PC-3 (cell line): ENCODE data around the gene AGO3. TPM values are rescaled to one million over a fixed set of nuclear protein-coding genes. Genes with fewer than 3 reads are reported as not detected.

ENCODE experiments used
- ATAC-seq: fragments of 200-7000 bp; cut with Tn5 transposase; 2 replicates; pipeline ENCODE4 v1.9.1; 2020; ENCODE audit warnings: mild to moderate bottlenecking, moderate library complexity
- BruUV-seq: library from RNA; stranded (reverse); fragments of 400-500 nt; replicated peaks from 2 replicates; lab custom pipeline; 2021; lab: Mats Ljungman, UMichigan
- CTCF ChIA-PET: fragments of 300-600 bp; sonication (Branson Sonifier 250); formaldehyde crosslinking; loops from one replicate; lab custom pipeline; 2022; ENCODE audit warnings: antibody characterized with exemption; lab: Charles Lee
- POLR2A ChIA-PET: fragments of 300-600 bp; sonication (Branson Sonifier 250); formaldehyde crosslinking; loops from one replicate; lab custom pipeline; 2022; ENCODE audit warnings: antibody characterized with exemption; ENCODE audit not compliant: unreplicated experiment; lab: Charles Lee
- DNase-seq: peaks from one replicate; pipeline ENCODE4 v3.0.0-alpha.2; 2015
- H2AFZ ChIP-seq: fragments of 300-600 bp; sonication (generic); 2 replicates; pipeline ENCODE4 v1.6.0; 2016; ENCODE audit warnings: antibody characterized with exemption, low read length
- H3F3A ChIP-seq: fragments of 300-600 bp; sonication (generic); one replicate; pipeline ENCODE4 v1.6.0; 2017; ENCODE audit warnings: antibody characterized with exemption, low read length, control low read depth, mild to moderate bottlenecking; ENCODE audit not compliant: unreplicated experiment
- H3K27ac ChIP-seq: fragments of 300-600 bp; sonication (generic); 2 replicates; pipeline ENCODE4 v1.5.1; 2016; ENCODE audit warnings: mild to moderate bottlenecking, low read length
- H3K27me3 ChIP-seq: fragments of 300-600 bp; sonication (generic); 2 replicates; pipeline ENCODE4 v1.6.1; 2016; ENCODE audit warnings: low read length, mixed read lengths
- H3K36me3 ChIP-seq: fragments of 300-600 bp; sonication (generic); 2 replicates; pipeline ENCODE4 v1.6.1; 2016; ENCODE audit warnings: low read depth, mixed run types, low read length, mixed read lengths
- H3K4me1 ChIP-seq: fragments of 300-600 bp; sonication (generic); 2 replicates; pipeline ENCODE4 v1.5.1; 2016; ENCODE audit warnings: low read length; ENCODE audit not compliant: insufficient read depth
- H3K4me2 ChIP-seq: fragments of 300-600 bp; sonication (generic); 2 replicates; pipeline ENCODE4 v1.6.0; 2016; ENCODE audit warnings: low read length
- H3K4me3 ChIP-seq: fragments of 300-600 bp; sonication (generic); 2 replicates; pipeline ENCODE4 v1.5.1; 2016; ENCODE audit warnings: mild to moderate bottlenecking, low read length, mixed read lengths
- H3K79me2 ChIP-seq: fragments of 300-600 bp; sonication (generic); 2 replicates; pipeline ENCODE4 v1.6.1; 2017; ENCODE audit warnings: low read length, mixed read lengths
- H3K9ac ChIP-seq: fragments of 300-600 bp; sonication (generic); 2 replicates; pipeline ENCODE4 v1.6.0; 2016; ENCODE audit warnings: mild to moderate bottlenecking, low read length
- H3K9me2 ChIP-seq: fragments of 300-600 bp; sonication (generic); replicated peaks from 2 replicates; pipeline ENCODE4 v1.6.1; 2016; ENCODE audit warnings: mixed run types, low read length, mixed read lengths
- H3K9me3 ChIP-seq: fragments of 300-600 bp; sonication (generic); 2 replicates; pipeline ENCODE4 v1.6.1; 2016; ENCODE audit warnings: low read length, mixed read lengths
- H4K20me1 ChIP-seq: fragments of 300-600 bp; sonication (generic); 2 replicates; pipeline ENCODE4 v1.6.1; 2016; ENCODE audit warnings: low read length, mixed read lengths
- EZH2 ChIP-seq: fragments of 300-600 bp; sonication (generic); IDR thresholded peaks from one replicate; pipeline ENCODE4 v1.6.1; 2017; ENCODE audit warnings: antibody characterized with exemption, mild to moderate bottlenecking, low read length; ENCODE audit not compliant: unreplicated experiment
- EZH2phosphoT487 ChIP-seq: fragments of 300-600 bp; sonication (generic); IDR thresholded peaks from 2 replicates; pipeline ENCODE4 v1.6.1; 2018; ENCODE audit warnings: mild to moderate bottlenecking, antibody characterized with exemption, low read length, borderline replicate concordance
- intact Hi-C: fragments of 100-400 bp; cut with micrococcal nuclease; formaldehyde crosslinking; loops from 2 replicates; pipeline ENCODE4 v1.9.0; 2023
- total RNA-seq: library from RNA; depleted of rRNA; stranded (reverse); fragments of >200 nt; gene quantifications from 2 replicates; pipeline ENCODE4 v1.2.3, GENCODE V29; 2014
- TF ChIP-seq, protein P1 (sequence below): fragments of 300-600 bp; sonication (generic); conservative IDR thresholded peaks from 2 replicates; pipeline ENCODE4 v1.5.1; 2017; ENCODE audit warnings: antibody characterized with exemption, low read depth, mild to moderate bottlenecking, low read length

Gene AGO3
- total RNA-seq, 1 experiment from 2014 or later: 17.7 TPM

- intact Hi-C loops: no loop called here
- TF ChIP-seq EZH2phosphoT487 (no peak), EZH2 (no peak)
- TF ChIP-seq, protein P1, sequence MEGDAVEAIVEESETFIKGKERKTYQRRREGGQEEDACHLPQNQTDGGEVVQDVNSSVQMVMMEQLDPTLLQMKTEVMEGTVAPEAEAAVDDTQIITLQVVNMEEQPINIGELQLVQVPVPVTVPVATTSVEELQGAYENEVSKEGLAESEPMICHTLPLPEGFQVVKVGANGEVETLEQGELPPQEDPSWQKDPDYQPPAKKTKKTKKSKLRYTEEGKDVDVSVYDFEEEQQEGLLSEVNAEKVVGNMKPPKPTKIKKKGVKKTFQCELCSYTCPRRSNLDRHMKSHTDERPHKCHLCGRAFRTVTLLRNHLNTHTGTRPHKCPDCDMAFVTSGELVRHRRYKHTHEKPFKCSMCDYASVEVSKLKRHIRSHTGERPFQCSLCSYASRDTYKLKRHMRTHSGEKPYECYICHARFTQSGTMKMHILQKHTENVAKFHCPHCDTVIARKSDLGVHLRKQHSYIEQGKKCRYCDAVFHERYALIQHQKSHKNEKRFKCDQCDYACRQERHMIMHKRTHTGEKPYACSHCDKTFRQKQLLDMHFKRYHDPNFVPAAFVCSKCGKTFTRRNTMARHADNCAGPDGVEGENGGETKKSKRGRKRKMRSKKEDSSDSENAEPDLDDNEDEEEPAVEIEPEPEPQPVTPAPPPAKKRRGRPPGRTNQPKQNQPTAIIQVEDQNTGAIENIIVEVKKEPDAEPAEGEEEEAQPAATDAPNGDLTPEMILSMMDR: no peak
- Histone ChIP-seq H3K4me1 (no peaks in the 10 kb centered on the region), H3K4me2 (no peak overlapping the region), H3F3A (no peaks in the 10 kb centered on the region), H4K20me1 (no peaks in the 10 kb centered on the region), H3K36me3 (no peaks in the 10 kb centered on the region), H3K4me3 (no peak overlapping the region), H3K9ac (no peak overlapping the region), H3K27ac (no peak overlapping the region), H2AFZ (no peak overlapping the region), H3K9me3 (no peaks in the 10 kb centered on the region), H3K79me2 (no peaks in the 10 kb centered on the region), H3K9me2 (no peaks in the 10 kb centered on the region), H3K27me3 (no peaks in the 10 kb centered on the region)
- no peak for DNase-seq
- no TSS peak for BruUV-seq
- ChIA-PET CTCF (interaction anchor here (1.1 kb wide), 1 partner anchor 32 kb away, joined by 3 read pairs; no protein-coding TSS in a partner anchor), POLR2A (no interaction called here)
- ATAC-seq: no peak
Observed at GRCh38 chr1:36101546-36101945, 170.6 kb downstream of the AGO3 start.

- POLR2A ChIA-PET: no interaction called here
- no TSS peak for BruUV-seq
Observed at GRCh38 chr1:36106269-36106668, 175.4 kb downstream of the AGO3 start.

GRCh38 chr1:36107394-36107793 lies 176.5 kb downstream of the AGO3 start:
- Histone ChIP-seq H3K4me1 (peaks cover 14% of the 10 kb centered on the region), H3K4me2 (no peak overlapping the region), H4K20me1 (no peaks in the 10 kb centered on the region), H3K27ac (no peak overlapping the region), H2AFZ (no peak overlapping the region), H3K4me3 (no peak overlapping the region), H3K9me2 (no peaks in the 10 kb centered on the region), H3K36me3 (no peaks in the 10 kb centered on the region), H3K9me3 (no peaks in the 10 kb centered on the region), H3K9ac (no peak overlapping the region), H3K79me2 (no peaks in the 10 kb centered on the region), H3F3A (no peaks in the 10 kb centered on the region), H3K27me3 (no peaks in the 10 kb centered on the region)
- ChIA-PET POLR2A (no interaction called here), CTCF (interaction anchor here (0.7 kb wide), 1 partner anchor 26 kb away, joined by 11 read pairs; no protein-coding TSS in a partner anchor)
- TF ChIP-seq, protein P1: no peak
- no peak for TF ChIP-seq EZH2
- no peak for TF ChIP-seq EZH2phosphoT487
- DNase-seq: no peak
- no peak for ATAC-seq
- intact Hi-C loops: no loop called here
- BruUV-seq: no TSS peak

More at GRCh38 chr1:36106269-36106668, 175.4 kb downstream of the AGO3 start:
- Histone ChIP-seq H4K20me1 (no peaks in the 10 kb centered on the region), H3K4me2 (no peak overlapping the region), H3K27ac (no peak overlapping the region), H3K36me3 (no peaks in the 10 kb centered on the region), H3K79me2 (no peaks in the 10 kb centered on the region), H3K4me3 (no peak overlapping the region), H3K9me3 (no peaks in the 10 kb centered on the region), H3K27me3 (no peaks in the 10 kb centered on the region), H3K9ac (no peak overlapping the region), H3K9me2 (no peaks in the 10 kb centered on the region), H2AFZ (no peak overlapping the region), H3K4me1 (peaks cover 14% of the 10 kb centered on the region), H3F3A (no peaks in the 10 kb centered on the region)
- CTCF ChIA-PET: no interaction called here
- ATAC-seq (no peak), DNase-seq (no peak)
- intact Hi-C loops: no loop called here
- no peak for TF ChIP-seq EZH2
- TF ChIP-seq, protein P1: no peak
- TF ChIP-seq EZH2phosphoT487: no peak
